Kidney tubule cell (primary cell): ENCODE data around the gene SUPT5H.
A peak's percentile ranks its signal among the peaks of the same experiment; 100 is the strongest.

Experiments
- DNase-seq: peaks from one replicate; pipeline ENCODE4 v3.0.0-alpha.2; 2018; ENCODE audit warnings: low spot score

Gene SUPT5H

DNA sequence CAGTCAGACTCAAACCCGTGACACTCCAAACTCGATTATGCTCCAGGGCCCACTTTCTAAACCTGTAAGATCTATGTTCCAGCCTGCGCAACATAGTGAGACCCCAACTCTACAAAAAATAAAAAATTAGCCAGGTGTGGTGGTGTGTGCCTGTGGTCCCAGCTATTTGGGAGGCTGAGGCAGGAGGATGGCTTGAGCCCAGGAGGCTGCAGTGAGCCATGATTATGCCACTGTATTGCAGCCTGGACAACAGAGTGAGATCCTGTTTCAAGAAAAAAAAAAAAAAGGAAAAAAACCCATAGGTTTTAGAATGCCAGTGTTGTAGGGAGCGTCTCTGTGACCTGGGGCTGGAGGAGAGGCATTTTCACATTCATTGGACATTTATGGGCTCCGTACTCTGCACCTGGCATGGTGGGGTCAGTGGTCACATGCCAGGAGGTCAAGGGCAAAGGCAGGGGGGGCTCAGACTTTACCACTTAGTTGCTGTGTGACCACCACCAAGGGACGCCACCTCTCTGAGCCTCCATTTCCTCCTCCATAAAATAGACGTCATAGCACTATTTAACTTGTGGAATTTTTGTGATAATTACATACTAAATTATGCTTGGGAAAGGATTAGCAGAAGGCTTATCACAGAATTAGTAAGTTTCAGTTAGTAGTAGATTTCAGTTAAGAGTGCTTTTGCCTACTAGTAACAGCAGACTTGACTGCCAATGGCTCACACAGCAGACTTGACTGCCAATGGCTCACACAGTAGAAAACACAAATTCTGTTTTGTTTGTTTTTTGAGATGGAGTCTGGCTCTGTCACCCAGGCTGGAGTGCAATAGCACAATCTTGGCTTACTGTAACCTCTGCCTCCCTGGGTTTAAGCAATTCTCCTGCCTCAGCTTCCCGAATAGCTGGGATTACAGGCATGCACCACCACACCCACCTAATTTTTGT is 75.4 kb downstream of the SUPT5H start:
- DNase-seq = no peak

DNA sequence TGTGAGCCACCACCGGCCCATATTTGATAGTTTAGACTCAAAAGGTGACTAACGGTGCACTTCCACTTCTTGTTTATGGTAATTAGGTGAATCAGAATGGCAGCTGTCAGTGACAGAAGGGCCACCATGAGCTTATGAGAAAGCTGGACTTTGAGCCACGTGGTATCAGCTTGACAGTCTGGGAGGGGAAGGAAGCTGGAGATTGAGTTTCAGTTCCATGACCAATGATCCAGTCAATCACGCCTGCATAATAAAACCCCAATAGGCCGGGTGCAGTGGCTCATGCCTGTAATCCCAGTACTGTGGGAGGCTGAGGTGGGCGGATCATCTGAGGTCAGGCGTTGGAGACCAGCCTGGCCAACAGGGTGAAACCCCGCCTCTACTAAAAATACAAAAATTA is 79.1 kb downstream of the SUPT5H start:
- DNase-seq = peak; percentile 76

DNA sequence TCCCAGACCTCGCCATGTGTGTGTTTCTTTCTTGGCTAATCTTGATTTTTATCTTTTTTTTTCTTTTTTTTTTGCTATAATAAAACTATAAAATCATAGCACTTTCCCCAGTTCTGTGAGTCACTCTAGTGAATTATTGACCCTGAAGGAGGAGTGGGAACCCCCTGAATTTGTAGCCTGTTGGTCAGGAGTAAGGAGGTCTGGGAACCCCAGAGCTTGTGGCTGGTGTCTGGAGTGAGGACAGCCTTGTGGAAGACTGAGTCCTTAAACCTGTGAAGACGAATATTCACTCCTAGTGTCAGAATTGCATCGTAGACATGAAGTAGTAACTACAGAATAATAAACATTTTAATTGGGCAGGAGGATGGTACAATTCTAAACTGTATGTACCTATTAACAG is 79.8 kb downstream of the SUPT5H start:
- peak; percentile 27 for DNase-seq
